ENCODE results near the gene PARD3. TPM values are rescaled to one million over a fixed set of nuclear protein-coding genes. Genes with fewer than 3 reads are reported as not detected.
"Not testable (repeated sequence)": the region's sequence is repeated elsewhere in the genome, so short reads cannot be mapped to it uniquely, and the experiment has no call there.

Gene PARD3
- polyA plus RNA-seq, 4 donors = 64.9 to 85.2 (median 73.4) TPM

DNA sequence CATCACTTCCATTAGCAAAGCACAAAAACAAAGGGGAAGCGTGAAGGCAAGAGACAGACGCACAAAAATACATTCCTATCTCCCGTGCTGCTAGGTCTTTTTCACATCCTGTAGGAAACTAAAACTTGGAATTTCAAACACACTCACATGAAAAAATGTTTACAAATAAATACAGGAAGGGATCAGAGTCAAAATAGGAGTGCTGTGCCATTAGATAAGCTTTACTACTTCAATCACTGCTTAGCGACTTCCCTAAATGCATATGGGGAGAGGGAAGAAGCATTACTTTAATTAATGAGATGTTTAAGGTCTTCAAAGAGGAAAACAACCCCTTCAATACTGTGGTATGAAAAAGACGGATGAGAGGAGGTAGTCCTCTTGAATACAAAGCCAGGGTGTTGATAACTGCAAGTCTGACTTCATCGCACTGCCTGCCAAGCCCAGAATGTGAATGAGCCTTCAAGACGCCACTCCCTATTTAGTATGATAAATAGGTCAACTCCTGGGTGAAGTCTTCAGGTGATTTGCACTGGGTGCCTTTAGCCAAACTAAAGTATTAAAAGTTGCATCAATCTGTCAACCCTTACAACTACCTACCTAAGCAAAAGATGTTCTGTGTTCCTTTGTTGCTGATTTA lies 13.9 kb downstream of the PARD3 start:
- no peak for DNase-seq (ENCODE audit: low read depth in 4 of 4, low spot score in 2 of 4)

DNA sequence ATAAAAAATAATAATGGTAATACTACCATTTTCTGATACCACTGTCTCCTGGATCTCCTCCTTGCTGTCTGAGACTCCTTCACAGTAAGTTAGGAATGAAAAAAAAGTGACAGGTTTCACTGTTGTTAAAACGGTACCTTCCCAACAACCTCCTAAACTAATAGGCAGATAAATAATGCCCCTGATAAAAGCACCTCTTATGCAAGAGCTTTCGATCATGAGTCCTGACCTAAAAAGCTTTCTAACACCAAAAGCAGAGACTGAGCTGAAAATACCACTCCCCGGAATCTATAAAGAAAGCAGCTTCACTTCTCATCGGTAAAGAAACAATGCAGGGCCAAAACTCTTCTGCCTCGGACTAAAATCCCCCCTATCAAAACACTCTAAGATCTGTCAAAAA lies 14.5 kb downstream of the PARD3 start:
- DNase-seq (ENCODE audit: low read depth in 4 of 4, low spot score in 2 of 4) = no peak

GRCh38 chr10:34798654-34799053 lies 16.4 kb downstream of the PARD3 start:
- no peak for DNase-seq (ENCODE audit: low read depth in 4 of 4, low spot score in 2 of 4)

- no peak for DNase-seq (ENCODE audit: low read depth in 4 of 4, low spot score in 2 of 4)
Measured at GRCh38 chr10:34797155-34797554, 17.9 kb downstream of the PARD3 start.

DNA sequence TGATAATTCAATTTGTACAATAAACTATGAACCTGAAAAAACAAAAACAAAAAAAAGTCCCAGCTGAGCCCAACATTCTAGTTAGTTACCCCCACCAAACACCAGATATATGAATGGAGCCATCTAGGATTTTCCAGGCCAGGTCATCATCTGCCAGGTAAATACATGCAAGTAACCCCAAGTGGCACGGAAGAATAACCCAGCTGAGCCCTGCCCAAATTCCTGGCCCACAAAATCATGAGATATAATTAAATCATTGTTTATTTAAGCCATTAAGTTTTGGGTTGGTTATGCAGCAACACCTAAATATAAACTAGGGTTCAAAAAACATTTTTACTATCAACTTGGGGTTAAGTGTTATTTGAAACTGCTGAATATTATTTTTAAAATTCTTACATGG lies 19.0 kb downstream of the PARD3 start:
- no peak for DNase-seq (ENCODE audit: low read depth in 4 of 4, low spot score in 2 of 4)

GRCh38 chr10:34795334-34795733 lies 19.8 kb downstream of the PARD3 start:
- DNase-seq (ENCODE audit: low read depth in 4 of 4, low spot score in 2 of 4) = no peak

DNA sequence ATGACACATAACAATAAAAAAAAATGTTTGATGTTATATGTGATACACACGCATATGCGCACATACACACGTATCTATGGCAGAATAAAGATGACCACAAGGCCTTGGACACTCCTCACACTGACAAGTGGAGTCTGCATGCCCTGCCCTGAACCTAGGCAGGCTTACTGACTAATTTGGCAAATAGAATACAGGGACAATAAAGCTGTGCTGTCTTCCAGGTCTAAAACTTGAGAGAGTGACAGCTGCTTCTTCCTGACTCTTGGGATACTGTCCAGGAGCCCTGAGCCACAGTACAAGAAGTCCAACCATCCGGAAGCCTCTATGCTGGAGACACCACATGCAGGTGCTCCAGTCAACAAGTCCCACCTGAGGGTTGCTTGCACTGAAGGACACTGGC lies 20.3 kb downstream of the PARD3 start:
- DNase-seq (ENCODE audit: low read depth in 4 of 4, low spot score in 2 of 4) = no peak

DNA sequence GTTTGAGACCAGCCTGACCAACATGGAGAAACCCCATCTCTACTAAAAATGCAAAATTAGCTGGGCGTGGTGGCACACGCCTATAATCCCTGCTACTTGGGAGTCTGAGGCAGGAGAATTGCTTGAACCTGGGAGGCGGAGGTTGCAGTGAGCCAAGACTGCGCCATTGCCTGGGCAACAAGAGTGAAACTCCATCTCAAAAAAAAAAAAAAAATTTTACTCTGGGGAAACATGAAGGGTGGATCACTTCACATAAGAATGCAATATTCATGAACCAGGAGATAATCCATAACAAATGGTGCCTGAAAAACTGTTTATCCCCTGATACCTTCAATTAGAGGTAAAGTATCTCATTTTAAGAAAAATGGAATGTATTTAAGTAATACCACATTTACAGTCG lies 21.5 kb downstream of the PARD3 start:
- not testable (repeated sequence) for DNase-seq (ENCODE audit: low read depth in 4 of 4, low spot score in 2 of 4)

DNA sequence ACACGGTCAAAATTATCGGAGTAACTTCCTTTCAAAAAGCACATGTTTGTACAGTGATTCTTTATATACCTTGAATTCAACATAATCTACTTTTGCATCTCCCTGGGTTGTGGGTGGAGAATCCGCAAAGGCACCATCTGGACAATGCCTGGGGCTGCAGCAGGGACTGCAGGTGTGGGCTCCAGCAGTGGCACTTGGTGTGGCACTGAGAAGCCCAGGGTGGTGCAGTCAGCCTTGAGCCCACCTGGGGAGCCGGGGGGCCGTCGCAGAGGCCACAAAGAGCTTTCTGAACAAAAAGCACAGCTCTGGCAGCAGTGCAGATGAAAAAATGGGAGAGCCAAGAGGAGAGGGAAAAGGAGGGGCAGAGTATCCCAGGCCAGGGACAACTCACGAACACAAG lies 22.2 kb downstream of the PARD3 start:
- no peak for DNase-seq (ENCODE audit: low read depth in 4 of 4, low spot score in 2 of 4)

DNA sequence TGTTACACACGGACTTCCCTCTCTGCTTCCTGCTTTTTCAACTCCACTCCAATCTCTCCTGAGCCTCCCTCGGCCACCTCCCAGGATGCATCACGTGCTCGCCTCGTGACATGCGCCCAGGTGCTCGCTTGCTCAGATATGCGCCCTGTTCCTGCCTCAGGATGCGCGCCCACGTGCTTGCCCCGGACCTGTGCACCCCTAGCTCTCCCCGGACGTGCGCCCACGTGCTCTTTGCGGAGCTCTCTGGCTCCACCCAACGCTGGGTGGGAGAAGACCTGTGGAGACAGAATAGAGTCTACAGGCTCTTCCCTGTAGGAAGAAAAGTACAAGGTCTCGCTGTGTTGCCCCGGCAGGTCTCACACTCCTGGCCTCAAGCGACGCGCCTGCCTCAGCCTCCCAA lies 23.1 kb downstream of the PARD3 start:
- DNase-seq (ENCODE audit: low read depth in 4 of 4, low spot score in 2 of 4) = no peak

GRCh38 chr10:34791228-34791627 lies 23.9 kb downstream of the PARD3 start:
- no peak for DNase-seq (ENCODE audit: low read depth in 4 of 4, low spot score in 2 of 4)

DNA sequence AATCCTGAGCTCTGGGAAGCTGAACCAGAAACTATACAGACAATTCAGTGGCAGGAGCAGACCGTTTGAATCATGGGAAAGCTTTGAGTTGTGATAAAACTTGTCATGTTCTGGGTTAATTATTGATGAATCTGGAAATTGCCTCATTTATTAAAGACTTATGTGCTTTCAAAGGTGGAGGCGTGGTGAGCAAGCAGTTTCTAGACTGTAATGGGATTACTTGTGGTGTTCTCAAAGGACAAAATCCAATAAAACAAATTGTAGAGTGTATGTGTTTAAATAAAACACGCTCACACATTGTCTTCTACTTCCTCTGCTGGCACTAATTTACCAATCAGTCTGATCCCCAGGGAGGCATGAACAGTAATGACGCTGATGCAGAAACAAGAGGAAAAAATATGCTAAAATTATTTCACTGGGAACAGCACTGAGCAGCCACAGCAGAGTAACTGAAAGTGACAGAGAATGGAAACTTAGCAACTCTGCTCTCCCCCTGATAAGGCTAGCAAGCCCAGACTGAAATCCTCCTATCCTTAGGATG lies 25.1 kb downstream of the PARD3 start:
- DNase-seq (ENCODE audit: low read depth in 4 of 4, low spot score in 2 of 4) = no peak

GRCh38 chr10:34786464-34786863 lies 28.6 kb downstream of the PARD3 start:
- DNase-seq (ENCODE audit: low read depth in 4 of 4, low spot score in 2 of 4) = no peak

DNA sequence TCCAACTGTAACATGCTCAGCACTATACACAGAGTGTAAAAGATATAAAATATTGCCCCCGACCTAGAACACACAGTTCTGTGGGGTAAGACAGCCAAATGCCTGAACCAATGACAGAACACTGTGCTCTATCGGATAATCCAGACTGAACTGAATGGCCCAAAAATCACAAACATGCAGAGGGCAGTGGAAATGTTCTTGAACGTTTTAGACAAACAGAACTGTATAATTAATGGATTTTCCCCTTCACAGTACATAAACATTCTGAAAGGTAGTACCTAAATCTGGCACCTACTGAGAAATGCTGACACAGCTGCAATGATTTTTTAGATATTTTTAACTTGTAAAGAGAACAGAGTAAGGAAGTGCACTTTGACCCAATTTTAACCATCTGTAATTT lies 33.4 kb downstream of the PARD3 start:
- DNase-seq (ENCODE audit: low read depth in 4 of 4, low spot score in 2 of 4) = no peak

GRCh38 chr10:34780818-34781380 lies 34.2 kb downstream of the PARD3 start:
- DNase-seq (ENCODE audit: low read depth in 4 of 4, low spot score in 2 of 4) = peak; percentile 53 to 66 (median 57)

DNA sequence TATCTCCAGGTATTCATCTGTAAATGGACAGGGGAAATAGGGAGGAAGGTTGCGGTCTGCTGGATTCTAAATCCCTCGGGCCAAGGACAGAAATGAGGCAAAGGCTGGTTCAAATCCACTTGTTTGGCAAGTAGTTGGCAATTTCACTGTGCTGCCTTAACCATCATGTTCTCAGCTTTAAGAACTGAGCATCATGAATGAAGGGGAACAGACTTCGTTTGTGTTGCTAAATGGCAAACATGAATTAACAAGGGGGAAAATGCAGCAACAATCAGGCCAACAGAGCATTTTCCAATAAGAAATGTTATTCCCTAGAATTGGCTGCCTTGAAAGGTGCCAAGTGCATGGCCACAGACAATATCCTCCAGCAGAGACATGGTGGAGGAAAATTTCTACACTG lies 36.9 kb downstream of the PARD3 start:
- DNase-seq (ENCODE audit: low read depth in 4 of 4, low spot score in 2 of 4) = no peak

DNA sequence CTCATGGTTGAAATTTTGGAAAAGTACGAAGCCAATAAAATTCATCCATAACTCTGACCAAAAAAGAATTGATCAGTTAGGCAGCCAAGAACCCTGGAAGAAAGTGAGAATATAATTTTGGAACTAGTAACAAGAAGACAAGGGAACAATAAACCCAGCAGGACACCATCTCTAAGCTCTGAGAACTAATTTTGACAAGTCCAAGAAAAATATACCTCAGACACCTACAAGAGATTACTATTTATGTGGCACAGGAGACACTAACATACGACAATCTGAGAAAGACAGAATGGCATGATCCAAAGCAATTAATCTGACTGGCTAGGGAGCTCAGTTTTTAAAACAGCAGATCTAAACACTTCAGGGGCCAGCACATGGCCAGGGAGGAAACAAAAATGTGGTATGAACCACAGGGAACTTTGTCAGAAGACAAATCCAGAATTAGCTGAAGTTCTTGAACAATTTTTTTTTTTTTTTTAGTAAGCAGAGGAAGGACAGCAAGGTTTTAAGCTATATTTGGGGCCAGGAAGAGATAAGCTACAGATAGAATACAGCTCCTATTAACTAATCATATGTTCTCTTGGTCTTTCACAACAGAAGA lies 38.9 kb downstream of the PARD3 start:
- DNase-seq (ENCODE audit: low read depth in 4 of 4, low spot score in 2 of 4) = no peak

DNA sequence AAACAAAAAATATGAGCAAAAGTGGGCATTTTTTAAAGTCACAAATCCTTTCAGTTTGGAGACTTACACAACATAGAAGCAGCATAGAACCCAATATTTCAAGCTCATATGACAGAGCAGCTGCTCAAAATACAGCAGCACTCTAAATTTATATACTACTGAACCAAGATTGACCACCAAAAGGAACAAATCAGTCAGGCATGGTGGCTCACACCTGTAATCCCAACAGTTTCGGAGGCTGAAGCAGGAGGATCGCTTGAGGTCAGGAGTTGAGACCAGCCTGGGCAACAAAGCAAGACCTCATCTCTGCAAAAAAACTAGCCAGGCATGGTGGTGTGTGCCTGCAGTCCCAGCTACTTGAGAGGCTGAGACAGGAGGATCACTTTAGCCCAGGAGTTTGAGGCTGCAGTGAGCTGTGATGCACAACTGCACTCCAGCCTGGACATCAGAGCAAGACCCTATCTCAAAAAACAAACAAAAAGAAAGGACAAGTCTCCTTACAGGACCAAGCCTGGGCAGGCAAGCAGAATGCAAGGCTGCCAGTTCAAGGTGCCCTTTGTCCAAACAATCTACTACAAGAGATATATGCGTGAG lies 40.0 kb downstream of the PARD3 start:
- no peak for DNase-seq (ENCODE audit: low read depth in 4 of 4, low spot score in 2 of 4)

DNA sequence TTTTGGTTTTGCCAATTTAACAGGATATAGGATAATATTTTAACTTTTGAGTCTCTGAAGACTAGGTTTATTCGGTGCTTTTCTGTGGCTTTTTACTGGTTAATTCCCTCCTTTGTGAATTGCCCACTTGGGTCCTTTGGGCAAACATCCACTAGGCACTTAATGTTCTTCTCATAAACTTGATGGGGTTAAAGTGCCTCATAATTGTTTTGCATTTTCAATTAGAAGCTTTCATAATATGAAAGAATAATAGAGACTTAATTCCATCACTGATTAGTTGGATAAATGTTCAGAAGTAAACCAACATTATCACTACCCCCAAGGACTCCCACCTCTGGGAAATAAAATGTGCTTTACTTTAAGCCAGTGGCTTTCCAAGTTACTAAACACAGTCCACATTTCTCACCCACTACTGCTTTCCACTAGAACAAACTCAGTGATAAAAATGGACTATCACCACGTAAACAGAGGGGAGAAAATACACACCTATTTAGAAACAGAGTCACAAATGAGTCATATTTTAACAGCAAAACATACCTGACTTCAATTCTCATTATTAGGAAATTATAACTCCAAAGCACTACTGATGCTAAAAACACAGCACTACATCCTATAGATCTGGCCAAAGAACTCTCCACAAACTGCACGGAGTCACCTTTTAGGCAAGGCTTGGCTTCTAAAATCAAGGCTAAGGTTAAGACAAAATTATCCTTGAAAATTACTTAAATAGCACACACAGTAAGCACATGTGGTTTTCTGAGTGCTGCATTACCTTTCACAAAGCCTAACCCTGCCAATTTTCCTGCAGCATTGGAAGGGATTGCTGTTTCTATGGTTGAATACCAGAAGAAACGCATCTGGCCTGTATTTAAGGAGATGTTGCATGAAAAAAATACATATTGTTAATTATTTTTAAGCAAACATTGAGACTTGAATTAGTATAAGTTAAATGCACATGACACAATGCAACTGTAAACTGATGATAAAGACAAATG lies 41.2 kb downstream of the PARD3 start:
- DNase-seq (ENCODE audit: low read depth in 4 of 4, low spot score in 2 of 4) = no peak

GRCh38 chr10:34771525-34771924 lies 43.6 kb downstream of the PARD3 start:
- DNase-seq (ENCODE audit: low read depth in 4 of 4, low spot score in 2 of 4) = no peak

GRCh38 chr10:34771106-34771505 lies 44.0 kb downstream of the PARD3 start:
- no peak for DNase-seq (ENCODE audit: low read depth in 4 of 4, low spot score in 2 of 4)
